ENCODE data around the gene PWWP2B.

The PWWP2B gene

GRCh38 chr10:132397036-132397541, at the start of gene PWWP2B:
Gene PWWP2B (plus strand): TSS chr10:132397200. CDS start chr10:132397227, 27 bp downstream.
- DNase-seq: peak; percentile 57

GRCh38 chr10:132347211-132347930, 49.6 kb upstream of the PWWP2B start:
- DNase-seq: no peak

- no peak for DNase-seq
Observed at GRCh38 chr10:132347931-132348267, 49.1 kb upstream of the PWWP2B start.

- DNase-seq: no peak
Observed at GRCh38 chr10:132349766-132350165, 47.2 kb upstream of the PWWP2B start.

GRCh38 chr10:132350391-132350790, 46.6 kb upstream of the PWWP2B start:
- DNase-seq: no peak

- no peak for DNase-seq
Observed at GRCh38 chr10:132350946-132351345, 46.1 kb upstream of the PWWP2B start.

GRCh38 chr10:132351611-132352010, 45.4 kb upstream of the PWWP2B start:
- DNase-seq: no peak

- peak; percentile 60 for DNase-seq
Observed at GRCh38 chr10:132352462-132353308, 44.3 kb upstream of the PWWP2B start.

GRCh38 chr10:132353456-132354355, 43.3 kb upstream of the PWWP2B start:
- no peak for DNase-seq

- no peak for DNase-seq
Observed at GRCh38 chr10:132354356-132355094, 42.5 kb upstream of the PWWP2B start.

- DNase-seq: no peak
Observed at GRCh38 chr10:132355297-132355696, 41.7 kb upstream of the PWWP2B start.

GRCh38 chr10:132355754-132356153, 41.2 kb upstream of the PWWP2B start:
- no peak for DNase-seq

- no peak for DNase-seq
Observed at GRCh38 chr10:132356621-132357195, 40.3 kb upstream of the PWWP2B start.

- no peak for DNase-seq
Observed at GRCh38 chr10:132357286-132358058, 39.5 kb upstream of the PWWP2B start.

GRCh38 chr10:132359305-132360040, 37.5 kb upstream of the PWWP2B start:
- DNase-seq: no peak

- no peak for DNase-seq
Observed at GRCh38 chr10:132360766-132361447, 36.1 kb upstream of the PWWP2B start.

GRCh38 chr10:132361581-132362101, 35.4 kb upstream of the PWWP2B start:
- no peak for DNase-seq

GRCh38 chr10:132362151-132362611, 34.8 kb upstream of the PWWP2B start:
- DNase-seq: no peak

GRCh38 chr10:132363376-132363775, 33.6 kb upstream of the PWWP2B start:
- no peak for DNase-seq
